Erythroblast (primary cell): ENCODE data around the gene HECW1.

ENCODE experiments used
- DNase-seq, 2 experiments: peaks; one replicate each; lab custom pipeline; 2025; lab: John Stamatoyannopoulos, UW
- GATA1 ChIP-seq: IDR thresholded peaks from 2 replicates; pipeline ENCODE4 v1.6.1; 2011; ENCODE audit warnings: low read depth, mild to moderate bottlenecking, control low read depth, low read length, moderate library complexity
- POLR2A ChIP-seq: IDR thresholded peaks from 2 replicates; pipeline ENCODE4 v1.6.1; 2011; ENCODE audit warnings: mild to moderate bottlenecking, low read length

The HECW1 gene

DNA sequence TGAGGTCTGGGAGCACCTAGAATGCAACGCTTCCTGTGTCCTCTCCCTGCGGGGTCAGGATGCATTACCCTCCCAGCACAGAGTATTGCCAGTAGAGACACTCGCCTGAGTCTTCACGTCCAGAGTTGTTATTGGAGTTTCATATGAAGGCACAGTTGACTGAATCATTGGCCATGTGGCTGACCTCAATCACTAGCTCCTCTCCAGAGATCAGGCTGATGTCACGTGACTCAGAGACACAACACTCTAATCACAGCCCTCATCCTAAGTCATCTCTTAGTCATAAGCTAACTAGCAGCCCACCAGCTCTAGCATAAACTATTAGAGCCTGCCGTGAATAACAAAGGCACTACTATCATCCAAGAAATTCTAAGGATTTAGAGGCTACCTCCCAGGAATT is 107.8 kb downstream of the HECW1 start:
- TF ChIP-seq GATA1, result no peak
- TF ChIP-seq POLR2A, result no peak
- no peak for DNase-seq

DNA sequence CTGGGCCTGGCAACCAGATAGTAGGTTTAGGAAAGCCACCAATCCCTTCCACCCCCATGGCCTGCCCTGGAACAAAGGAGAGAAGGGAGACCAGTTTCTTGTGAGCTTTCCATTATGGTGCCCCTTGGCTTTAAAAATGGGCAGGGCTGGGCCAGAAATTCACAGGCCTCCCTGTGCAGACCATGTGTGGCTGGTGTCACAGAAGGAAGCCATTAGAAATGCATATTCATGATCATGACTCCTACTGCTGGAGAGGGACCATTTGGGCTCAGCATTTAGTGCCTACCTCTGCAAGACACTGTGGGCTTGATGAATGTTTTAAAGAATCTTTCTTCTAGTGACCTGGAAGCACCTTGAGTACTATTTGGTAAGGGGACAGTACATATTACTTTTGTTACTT is 108.3 kb downstream of the HECW1 start:
- TF ChIP-seq POLR2A (no peak), GATA1 (no peak)
- DNase-seq, result no peak

GRCh38 chr7:43229801-43230200 is 117.4 kb downstream of the HECW1 start:
- no peak for DNase-seq
- no peak for TF ChIP-seq POLR2A
- TF ChIP-seq GATA1, result no peak

DNA sequence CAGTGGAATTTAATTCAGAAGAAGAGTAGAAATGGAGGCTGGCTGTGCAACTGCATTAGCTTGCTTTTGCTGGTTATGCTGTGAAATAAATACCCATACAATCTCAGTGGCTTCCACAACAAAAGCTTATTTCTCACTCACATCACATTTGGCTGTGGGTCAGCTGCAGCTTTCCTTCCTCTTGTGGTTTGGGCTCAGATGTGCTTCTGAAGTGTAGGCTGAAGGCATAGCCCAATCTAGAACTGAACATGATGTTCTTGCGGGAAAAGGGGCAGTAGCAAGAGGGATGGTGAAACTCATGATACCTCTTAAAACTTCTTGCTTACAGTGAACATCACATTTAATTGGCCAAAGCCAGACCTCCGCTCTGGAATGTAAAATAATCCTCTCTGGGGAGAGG is 119.9 kb downstream of the HECW1 start:
- TF ChIP-seq POLR2A (no peak), GATA1 (no peak)
- DNase-seq, result no peak

- no peak for TF ChIP-seq POLR2A
- TF ChIP-seq GATA1, result no peak
- no peak for DNase-seq
Measured at GRCh38 chr7:43234073-43234472, 121.6 kb downstream of the HECW1 start.

DNA sequence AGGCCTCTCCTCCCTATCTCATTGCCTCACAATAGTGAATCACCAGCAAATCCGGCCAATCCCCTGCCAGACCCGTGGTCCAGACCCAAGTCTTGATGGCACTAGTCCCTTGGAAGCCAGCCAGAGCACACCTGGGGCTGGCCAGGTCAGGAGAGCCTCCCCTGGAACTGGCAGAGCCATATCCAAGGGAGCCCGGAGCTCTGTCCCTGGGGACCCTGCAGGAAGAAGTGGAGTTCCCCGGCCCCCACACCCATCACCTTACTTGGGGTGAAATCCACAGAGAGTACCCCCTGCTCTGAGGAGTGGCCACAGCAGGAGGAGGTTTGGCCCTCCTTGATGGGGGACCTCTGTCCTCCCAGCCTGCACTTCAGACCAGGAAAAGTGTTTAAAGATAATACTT is 122.5 kb downstream of the HECW1 start:
- DNase-seq, result no peak
- no peak for TF ChIP-seq GATA1
- no peak for TF ChIP-seq POLR2A

DNA sequence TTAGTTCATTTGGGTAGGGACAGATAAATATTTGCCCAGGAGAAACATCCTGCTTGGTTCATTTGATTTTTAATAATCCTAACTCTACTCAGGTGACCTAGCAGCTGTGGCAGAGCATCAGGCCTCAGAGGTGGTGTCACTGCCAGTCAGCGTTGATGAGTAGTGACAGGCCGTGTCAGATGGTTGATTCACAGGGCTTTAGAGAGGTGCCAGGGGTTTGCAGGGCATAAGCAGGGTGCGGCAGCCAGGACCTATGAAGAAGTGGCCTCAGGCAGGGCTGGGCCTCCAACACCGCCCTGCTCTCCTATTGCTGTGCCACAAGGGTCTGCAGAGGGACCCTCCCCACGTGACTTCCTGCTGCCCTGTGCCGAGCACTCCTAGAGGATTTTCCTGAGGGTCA is 128.1 kb downstream of the HECW1 start:
- no peak for TF ChIP-seq GATA1
- no peak for TF ChIP-seq POLR2A
- no peak for DNase-seq

DNA sequence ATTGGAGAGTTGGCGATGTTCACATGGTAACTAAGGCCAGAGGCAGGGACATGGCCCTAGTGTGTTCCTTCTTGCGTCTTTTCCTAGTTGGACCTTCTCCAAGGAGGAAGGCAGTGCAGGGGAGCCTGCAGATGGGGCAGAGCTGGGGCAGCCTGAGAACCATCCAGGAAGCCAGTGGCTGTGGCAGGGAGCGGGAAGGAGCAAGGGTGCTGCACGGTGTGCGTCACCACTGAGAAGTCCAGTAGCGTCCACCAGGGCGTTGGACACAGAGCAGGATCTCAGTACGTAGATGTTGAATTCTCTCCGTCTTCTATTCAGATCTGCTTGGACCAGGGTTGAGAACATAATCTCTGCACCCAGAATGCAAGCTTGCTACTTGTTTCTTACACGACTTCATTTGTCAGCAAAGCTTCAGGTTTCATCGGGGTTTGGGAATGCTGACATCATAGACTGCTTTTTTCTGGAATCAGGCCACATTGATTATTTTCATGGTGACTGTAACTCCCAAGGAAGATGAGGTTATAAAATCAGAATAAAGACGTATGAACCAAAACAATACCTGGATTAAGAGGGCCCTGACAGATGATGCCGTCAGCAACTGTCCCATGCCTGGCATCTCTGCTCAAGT is 130.3 kb downstream of the HECW1 start:
- no peak for TF ChIP-seq GATA1
- no peak for TF ChIP-seq POLR2A
- DNase-seq, result no peak

GRCh38 chr7:43244232-43244631 is 131.8 kb downstream of the HECW1 start:
- DNase-seq, result no peak

GRCh38 chr7:43244784-43245183 is 132.3 kb downstream of the HECW1 start:
- DNase-seq, result no peak
- no peak for TF ChIP-seq POLR2A
- no peak for TF ChIP-seq GATA1

More at GRCh38 chr7:43244232-43244631, 131.8 kb downstream of the HECW1 start:
- TF ChIP-seq GATA1 (no peak), POLR2A (no peak)

GRCh38 chr7:43247757-43248156 is 135.3 kb downstream of the HECW1 start:
- no peak for DNase-seq
- no peak for TF ChIP-seq GATA1

- TF ChIP-seq POLR2A, result no peak
- no peak for TF ChIP-seq GATA1
- no peak for DNase-seq
Measured at GRCh38 chr7:43248553-43248952, 136.1 kb downstream of the HECW1 start.

- no peak for TF ChIP-seq POLR2A
- no peak for TF ChIP-seq GATA1
- no peak for DNase-seq
Measured at GRCh38 chr7:43248961-43249822, 136.7 kb downstream of the HECW1 start.

GRCh38 chr7:43249823-43250145 is 137.3 kb downstream of the HECW1 start:
- TF ChIP-seq GATA1 (no peak), POLR2A (no peak)
- no peak for DNase-seq
